NCI-H774 (cell line): ENCODE results near the gene DNAH17.

Experiments
- DNase-seq: peaks from one replicate; lab custom pipeline; 2025; lab: John Stamatoyannopoulos, UW

The DNAH17 gene

DNA sequence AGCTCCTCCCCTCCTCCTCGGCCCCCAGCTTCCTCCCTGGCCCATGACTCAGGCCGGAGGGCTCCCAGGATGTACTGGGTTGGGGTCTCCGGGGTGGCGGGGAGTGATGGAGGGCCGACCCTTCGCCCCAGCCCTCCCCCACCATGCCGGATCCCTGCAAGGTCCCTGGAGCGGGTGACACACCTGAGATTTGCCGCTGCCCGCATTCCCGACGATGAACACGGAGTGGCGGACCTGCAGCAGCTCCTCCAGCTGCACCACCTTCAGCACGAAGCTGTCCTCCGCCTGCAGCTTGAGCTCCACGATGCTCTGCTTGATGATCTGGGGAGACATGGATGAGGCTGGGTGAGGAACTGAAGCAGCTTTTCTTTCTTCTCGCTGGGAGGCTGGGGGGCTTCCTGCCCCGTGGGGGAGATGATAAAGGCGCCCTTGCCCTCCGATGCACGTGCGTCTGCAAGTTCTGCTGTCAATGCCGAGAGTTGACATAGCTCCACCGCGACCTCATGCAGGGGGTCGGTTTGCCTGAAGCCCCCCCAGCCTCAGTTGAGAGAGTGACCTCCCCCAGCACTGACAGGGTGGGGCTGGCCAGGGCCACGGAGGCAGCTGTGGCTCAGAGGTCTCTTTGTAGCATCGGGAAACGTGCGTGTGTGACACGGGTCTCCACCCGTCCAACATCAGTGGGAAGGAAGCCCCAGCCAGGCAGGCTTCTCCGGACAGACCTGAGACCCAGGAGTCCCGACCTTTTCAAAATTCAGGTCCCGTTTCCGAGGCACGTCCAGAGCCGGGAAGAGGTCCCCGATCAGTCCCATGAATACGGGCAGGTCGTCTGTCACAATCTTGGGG lies 83.1 kb downstream of the DNAH17 start:
- no peak for DNase-seq

DNA sequence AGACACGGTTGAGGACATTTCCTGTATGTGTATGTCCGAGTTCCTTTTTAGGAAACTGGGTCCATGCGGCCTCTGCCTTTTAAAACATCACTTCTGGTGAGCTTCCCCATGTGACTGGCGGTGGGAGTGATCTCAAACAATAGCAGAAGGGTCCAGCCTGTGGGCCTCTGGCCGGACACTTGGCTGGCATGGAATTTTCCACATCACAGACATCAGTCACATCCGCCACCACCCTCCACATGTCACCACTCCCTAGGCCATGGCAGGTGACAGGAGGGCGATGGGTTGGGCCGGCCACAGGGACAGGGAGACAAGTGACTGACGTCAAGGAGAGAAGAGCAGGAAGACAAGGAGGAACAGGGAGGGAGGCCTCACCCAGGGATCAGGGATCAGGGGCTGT lies 83.7 kb downstream of the DNAH17 start:
- no peak for DNase-seq

DNA sequence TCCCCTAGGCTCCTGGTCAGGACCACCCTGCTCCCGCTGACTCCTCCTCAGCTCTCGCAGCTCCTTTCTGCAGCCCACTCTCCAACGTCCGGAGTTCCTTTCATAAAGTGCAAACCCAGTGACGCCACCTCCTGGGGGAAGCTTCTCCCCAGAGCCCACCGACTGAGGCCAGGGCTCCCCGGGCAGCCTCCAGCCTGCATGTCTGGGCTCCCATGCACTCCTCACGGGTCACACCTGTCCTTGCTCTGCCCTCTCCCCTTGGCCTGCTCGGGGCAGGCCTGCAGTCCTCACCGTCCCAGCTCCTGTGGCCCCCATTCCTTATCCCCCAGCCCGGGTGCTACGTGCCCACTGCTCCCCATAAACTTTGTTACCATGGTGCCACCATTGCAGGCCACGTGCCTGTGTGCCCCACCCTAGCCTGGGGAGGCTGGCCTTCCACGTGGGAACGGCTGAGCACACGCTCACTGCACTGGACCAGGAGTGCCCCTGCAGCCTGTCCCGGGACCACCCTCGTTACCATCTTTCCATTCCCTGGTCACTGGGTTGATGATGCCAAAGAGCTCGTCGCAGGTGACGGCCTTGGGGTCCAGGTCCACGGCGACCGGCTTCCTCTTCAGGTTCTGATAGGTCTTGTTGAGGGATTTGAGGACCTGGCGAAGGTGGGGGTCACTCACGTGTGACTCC lies 84.9 kb downstream of the DNAH17 start:
- no peak for DNase-seq

DNA sequence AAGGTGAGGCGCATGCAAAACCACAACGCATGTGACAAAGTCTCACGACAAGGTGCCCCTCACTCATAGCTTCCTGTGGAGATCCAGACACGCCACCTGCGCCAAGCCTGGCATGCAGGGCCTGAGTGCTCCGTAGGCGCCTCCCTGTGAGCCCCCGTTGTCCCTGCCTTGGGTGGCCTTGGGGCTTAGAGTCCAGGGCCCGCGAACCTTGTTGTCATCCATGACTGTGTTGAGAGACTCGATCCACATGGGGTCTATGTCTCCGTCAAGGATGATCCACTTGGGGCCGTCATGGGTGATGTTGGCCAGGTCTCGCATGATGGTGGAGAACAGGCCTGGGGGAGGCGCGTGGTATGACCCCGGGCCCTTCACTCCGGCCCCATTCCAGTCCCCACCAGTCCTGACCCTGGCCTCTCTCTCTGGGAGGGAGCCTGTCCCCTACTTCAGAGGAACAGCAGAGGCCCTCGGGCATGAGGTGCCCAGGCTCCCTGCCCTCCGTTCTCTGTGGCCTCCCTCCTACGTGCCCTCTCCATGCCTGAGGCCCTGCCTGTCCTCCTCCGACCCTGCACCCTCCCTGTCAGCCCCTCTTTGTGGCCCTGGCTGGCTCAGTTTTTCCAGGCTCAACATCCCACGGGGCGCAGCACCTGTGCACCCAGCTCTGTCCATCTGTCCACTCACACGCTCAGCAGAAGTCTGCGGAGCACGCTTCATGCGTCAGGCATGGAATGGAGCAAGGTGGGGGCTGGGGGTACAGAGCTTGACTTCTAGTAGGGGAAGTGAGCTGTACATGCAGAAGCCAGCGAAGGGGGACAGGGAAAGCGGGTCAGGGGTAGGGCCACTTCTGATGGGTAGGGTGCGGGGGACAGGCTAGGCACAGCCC lies 85.7 kb downstream of the DNAH17 start:
- no peak for DNase-seq

DNA sequence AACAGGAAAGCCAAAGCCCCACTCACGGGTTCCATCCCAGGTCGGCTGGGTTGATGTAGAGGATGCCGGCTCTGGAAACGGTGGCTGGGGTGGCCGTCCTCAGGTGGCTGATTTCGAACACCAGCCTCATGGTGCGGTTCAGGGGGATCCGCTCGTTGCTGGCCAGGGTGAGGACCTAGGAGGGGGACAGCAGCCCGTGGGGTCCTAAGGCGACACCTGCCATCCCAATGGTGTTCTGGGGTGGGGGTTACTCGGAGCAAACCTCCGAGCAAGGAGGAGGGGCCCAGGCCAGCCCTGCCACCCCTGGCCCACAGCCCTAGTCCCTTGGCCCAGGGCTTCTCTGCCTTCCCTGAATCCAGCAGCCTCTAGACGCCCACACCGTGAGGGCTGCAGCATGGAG lies 86.5 kb downstream of the DNAH17 start:
- no peak for DNase-seq

- DNase-seq, result no peak
Observed at GRCh38 chr17:78490156-78490555, 87.0 kb downstream of the DNAH17 start.

- DNase-seq, result no peak
Observed at GRCh38 chr17:78488867-78489634, 88.1 kb downstream of the DNAH17 start.

DNA sequence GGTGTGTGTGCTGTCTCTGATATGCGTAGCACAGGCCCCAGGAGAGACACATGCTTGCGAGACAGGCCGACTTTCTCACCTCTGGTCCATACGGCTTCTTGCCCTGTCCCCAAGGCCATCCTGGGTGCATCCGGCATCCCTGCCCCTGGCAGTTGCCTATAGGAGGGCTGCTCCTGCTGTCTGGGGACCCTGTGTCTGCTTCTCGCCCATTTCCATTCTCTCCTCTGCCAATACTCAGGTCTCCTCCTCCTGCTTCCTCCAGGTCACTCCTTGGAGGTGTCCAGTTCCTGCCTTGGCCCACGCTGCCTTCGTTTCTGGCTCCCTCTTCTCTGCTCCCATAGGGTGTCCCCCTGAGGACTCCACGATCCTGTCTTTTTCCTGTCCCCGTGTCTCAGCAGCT lies 89.0 kb downstream of the DNAH17 start:
- DNase-seq, result no peak

GRCh38 chr17:78486946-78487680 lies 90.1 kb downstream of the DNAH17 start:
- DNase-seq, result no peak

DNA sequence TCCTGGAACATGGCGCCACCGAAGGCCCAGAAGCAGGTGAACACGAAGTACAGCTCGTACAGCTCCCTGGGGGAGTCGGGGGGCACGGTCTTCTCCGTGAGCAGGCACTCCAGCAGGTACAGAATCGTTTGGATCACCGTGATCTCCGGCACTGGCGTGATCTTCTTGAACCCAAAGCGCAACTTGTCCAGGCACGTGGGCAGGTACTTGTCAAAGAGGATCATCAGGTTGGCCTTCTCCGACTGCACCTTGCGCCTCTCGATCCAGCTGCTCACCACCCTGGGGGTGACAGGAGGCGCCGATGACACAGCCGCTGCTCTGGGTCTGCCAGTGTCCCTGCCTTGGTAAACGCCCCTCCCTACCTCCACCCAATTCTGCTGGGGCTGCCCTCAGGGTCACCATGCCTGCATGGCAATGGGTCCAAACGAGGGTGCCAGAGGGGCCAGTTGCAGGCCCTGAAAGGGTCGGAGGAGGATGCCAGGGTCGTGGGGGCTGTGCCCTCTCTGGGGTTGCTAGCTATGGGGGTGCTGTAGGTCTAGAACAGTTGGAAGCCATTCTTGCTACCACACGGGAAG lies 90.9 kb downstream of the DNAH17 start:
- DNase-seq, result no peak

DNA sequence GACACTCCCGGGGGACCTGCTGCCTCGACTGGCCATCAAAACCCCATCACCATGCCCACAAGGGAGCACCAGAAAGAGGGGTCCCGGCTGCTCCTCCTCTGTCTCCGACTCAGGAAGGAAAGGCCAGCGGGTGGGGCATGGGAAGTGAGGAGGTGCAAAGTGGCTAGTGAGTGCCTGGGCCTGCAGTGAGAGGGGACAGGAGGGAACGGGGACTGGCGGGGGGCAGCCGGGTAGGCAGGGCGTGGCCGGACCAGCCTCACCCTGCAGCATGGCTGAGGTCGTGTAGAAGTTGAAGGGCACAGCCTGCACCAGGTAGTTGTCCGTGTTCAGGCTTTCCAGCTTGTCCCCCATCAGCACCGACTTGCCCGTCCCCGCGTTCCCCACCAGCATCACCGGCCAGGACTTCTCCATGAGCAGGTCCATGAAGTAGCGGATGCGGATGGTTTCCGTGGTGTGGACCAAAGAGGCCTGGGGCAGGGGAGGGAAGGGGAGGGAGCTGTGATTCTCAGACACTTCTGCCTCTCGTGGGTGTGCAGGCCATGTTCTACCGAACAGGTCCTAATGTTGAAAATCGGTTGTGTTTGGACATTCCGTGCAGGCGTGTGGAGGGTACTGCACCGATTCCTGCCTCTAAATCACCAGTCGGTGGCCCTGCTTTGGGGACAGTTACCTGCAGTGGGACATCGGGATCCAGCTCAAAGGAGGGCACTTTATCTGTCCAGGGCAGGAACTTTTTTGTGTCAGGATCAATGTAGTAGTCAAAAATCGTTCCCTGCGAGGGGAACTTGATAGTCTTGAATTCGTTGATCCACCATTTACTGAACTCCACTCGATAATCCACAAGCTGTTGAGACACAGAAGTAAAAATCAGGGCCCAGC lies 91.7 kb downstream of the DNAH17 start:
- DNase-seq, result no peak

DNA sequence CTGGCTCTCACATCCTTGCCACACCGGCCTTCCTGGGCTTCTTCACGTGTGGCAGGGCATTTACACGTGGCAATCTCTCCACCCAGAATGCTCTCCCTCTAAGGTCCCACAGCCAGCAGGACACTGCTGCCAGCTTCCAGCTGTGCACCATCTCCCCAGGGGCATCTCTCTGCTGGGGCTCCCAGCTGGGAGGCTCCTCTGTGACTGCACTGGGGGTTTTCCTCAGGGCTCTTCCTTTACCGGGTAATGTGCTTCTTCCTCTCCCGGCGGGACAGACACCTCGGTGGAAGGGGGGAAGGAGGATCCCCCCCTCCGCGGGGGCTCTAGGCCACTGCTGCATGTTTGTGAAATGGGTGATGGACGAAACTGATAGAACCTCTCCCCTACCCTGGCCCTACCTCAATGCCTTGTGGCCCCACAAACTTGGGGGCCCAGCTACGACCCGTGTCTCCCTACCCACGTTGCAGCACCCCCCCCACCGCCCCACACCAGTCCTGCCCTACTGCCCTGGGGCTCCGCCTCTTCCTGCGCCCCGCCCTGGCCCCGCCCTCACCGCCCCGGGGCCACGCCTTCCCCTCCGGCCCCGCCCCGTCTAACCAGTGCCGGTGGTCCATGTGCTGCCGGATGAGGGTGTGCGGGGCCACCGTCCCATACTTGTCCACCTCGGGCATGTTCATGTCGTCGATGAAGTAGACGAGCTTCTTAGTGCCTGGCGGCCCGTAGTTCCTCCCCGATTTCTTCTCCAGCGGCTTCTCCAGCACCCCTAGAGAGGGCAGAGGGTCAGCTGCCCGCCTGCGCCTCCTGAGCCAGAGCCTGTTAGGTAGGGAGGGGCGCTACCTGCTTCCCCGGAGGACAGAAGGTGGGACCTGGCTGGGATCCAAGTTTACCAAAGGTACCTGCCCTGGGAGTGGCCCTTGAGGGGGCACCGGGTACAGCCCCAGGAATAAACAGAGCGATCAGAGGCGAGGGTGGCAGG lies 92.6 kb downstream of the DNAH17 start:
- DNase-seq, result peak; percentile 64

- DNase-seq, result no peak
Observed at GRCh38 chr17:78479369-78479768, 97.8 kb downstream of the DNAH17 start.

- DNase-seq, result no peak
Observed at GRCh38 chr17:78478757-78479297, 98.4 kb downstream of the DNAH17 start.

GRCh38 chr17:78477913-78478756 lies 99.1 kb downstream of the DNAH17 start:
- DNase-seq, result no peak

GRCh38 chr17:78476973-78477372 lies 100.2 kb downstream of the DNAH17 start:
- peak; percentile 38 for DNase-seq

- no peak for DNase-seq
Observed at GRCh38 chr17:78476149-78476548, 101.0 kb downstream of the DNAH17 start.
